Lung (tissue), 12 donors: ENCODE results near the gene TPRG1. TPM values are rescaled to one million over a fixed set of nuclear protein-coding genes. Genes with fewer than 3 reads are reported as not detected.

Experiments used
- ATAC-seq: fragments of 200-7000 bp; cut with Tn5 transposase; one replicate; pipeline ENCODE4 v1.9.1; 2020; ENCODE audit warnings: moderate number of reproducible peaks; ENCODE audit not compliant: insufficient read depth, low FRiP score
- DNase-seq, 3 donors: peaks; one replicate each; pipeline ENCODE4 v3.0.0-alpha.2; 2013 to 2017
- H3K27ac ChIP-seq, 2 donors: one replicate each; pipeline ENCODE4 v1.5.1; 2013; ENCODE audit warnings: mild to moderate bottlenecking in 2 of 2, moderate library complexity in 2 of 2, control low read depth in 1 of 2, inconsistent platforms in 1 of 2, low read depth in 1 of 2, low read length in 1 of 2
- H3K27me3 ChIP-seq, 3 donors: one replicate each; pipeline ENCODE4 v1.5.1; 2013; ENCODE audit warnings: low read length in 2 of 3; ENCODE audit not compliant: control insufficient read depth in 3 of 3, insufficient read depth in 3 of 3
- H3K36me3 ChIP-seq, 4 donors: one replicate each; pipeline ENCODE4 v1.5.1; 2013; ENCODE audit warnings: low read length in 4 of 4, mild to moderate bottlenecking in 1 of 4, moderate library complexity in 1 of 4; ENCODE audit not compliant: control insufficient read depth in 4 of 4, insufficient read depth in 4 of 4
- H3K4me1 ChIP-seq, 5 donors: one replicate each; pipeline ENCODE4 v1.5.1; 2013; ENCODE audit warnings: low read length in 5 of 5, mild to moderate bottlenecking in 2 of 5, moderate library complexity in 1 of 5; ENCODE audit not compliant: control insufficient read depth in 5 of 5, insufficient read depth in 5 of 5
- H3K4me3 ChIP-seq: one replicate; pipeline ENCODE4 v1.5.1; 2013; ENCODE audit warnings: mild to moderate bottlenecking, control low read depth, moderate library complexity
- H3K9ac ChIP-seq, 2 donors: one replicate each; pipeline ENCODE4 v1.5.1; 2013; ENCODE audit warnings: low read length in 2 of 2, control low read depth in 1 of 2; ENCODE audit not compliant: insufficient read depth in 1 of 2
- H3K9me3 ChIP-seq, 4 donors: one replicate each; pipeline ENCODE4 v1.5.1; 2013; ENCODE audit warnings: low read length in 3 of 4, mild to moderate bottlenecking in 1 of 4, moderate library complexity in 1 of 4; ENCODE audit not compliant: control insufficient read depth in 4 of 4, insufficient read depth in 3 of 4
- WGBS, 2 donors: extraction: QIAGEN DNeasy Blood & Tissue Kit; methylation state at CpG; one replicate each; pipeline ENCODE4 v1.1.7; 2013; 5-methylcytosine and 5-hydroxymethylcytosine counted together
- polyA plus RNA-seq, 2 donors: library from polyadenylated mRNA; stranded (reverse); fragments of 200-250 nt; gene quantifications; one replicate each; pipeline ENCODE4 v1.2.1, GENCODE V29; 2013
- total RNA-seq, 2 donors: library from RNA; depleted of rRNA in 1 of 2; stranded (reverse); fragments of >200 nt in 1 of 2; gene quantifications; one replicate each; pipeline ENCODE4 v1.2.1, GENCODE V29; 2014 to 2021
- TF ChIP-seq, protein P1 (sequence below): IDR thresholded peaks from 2 replicates; pipeline ENCODE4 v1.5.1; 2012; ENCODE audit warnings: mild to moderate bottlenecking; ENCODE audit errors: control extremely low read depth, extremely low read depth
- donor health status: control.
- donor health status: control.
- donor health status: Bipolar disorder and iron deficiency.
- donor health status: healthy.
- donor health status: DM: yes; HTN: yes; CAD: no.

Gene TPRG1
- total and polyA plus RNA-seq, 4 donors = 3.7 to 13.8 (median 9.4) TPM

DNA sequence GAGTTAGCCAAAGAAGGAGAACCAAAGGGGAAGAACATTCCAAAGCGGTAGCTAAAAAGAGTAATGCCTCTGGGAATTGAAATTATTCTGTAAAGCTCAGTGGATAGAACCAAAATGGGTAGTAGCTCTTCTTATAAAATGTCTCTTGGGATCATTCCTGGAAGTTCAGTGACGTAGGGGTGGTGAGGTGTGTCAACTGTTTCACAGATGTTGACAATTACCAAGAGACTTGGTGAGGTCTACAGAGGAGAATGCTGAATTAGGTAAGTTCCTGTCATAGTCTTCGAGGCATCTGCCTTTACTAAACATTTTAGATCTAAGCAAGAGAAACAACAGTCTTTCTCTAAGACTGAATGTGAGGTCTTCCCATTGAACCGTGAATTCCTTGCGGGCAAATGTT lies 67.8 kb downstream of the TPRG1 start:
- ATAC-seq = no peak

DNA sequence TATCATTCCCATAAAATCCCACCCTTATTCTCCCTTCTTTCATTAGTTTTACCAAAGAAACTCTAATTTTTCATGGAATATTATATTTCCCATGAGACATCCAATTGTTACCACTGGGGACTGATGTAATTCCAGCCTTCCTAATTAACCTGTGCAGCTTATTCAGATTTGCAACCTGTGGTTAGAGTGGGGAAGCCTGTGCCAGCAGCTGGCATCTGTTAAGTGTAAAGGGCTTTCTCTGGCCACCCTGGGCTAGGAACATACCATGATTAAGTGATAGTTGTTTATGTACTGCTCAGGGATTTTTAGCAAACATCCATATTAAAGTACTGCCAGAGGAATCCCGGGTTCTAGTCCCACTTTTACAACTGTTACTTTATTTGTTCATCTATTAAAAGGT lies 78.2 kb downstream of the TPRG1 start:
- ATAC-seq (no peak), DNase-seq (no peak)
- no peaks in the 10 kb centered on the region for H3K9me3 ChIP-seq
- no peaks in the 10 kb centered on the region for H3K4me1 ChIP-seq
- WGBS, 2 donors = 70 to 94% methylated on average over 1 of the region's 1 CpG
- H3K36me3 ChIP-seq = no peaks in the 10 kb centered on the region
- H3K9ac ChIP-seq = no peak overlapping the region
- H3K27ac ChIP-seq = no peak overlapping the region
- H3K27me3 ChIP-seq = no peaks in the 10 kb centered on the region
- H3K4me3 ChIP-seq = no peak overlapping the region
- TF ChIP-seq, protein P1, sequence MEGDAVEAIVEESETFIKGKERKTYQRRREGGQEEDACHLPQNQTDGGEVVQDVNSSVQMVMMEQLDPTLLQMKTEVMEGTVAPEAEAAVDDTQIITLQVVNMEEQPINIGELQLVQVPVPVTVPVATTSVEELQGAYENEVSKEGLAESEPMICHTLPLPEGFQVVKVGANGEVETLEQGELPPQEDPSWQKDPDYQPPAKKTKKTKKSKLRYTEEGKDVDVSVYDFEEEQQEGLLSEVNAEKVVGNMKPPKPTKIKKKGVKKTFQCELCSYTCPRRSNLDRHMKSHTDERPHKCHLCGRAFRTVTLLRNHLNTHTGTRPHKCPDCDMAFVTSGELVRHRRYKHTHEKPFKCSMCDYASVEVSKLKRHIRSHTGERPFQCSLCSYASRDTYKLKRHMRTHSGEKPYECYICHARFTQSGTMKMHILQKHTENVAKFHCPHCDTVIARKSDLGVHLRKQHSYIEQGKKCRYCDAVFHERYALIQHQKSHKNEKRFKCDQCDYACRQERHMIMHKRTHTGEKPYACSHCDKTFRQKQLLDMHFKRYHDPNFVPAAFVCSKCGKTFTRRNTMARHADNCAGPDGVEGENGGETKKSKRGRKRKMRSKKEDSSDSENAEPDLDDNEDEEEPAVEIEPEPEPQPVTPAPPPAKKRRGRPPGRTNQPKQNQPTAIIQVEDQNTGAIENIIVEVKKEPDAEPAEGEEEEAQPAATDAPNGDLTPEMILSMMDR = no peak

More for the DNA sequence above, 67.8 kb downstream of the TPRG1 start:
- H3K9me3 ChIP-seq = no peaks in the 10 kb centered on the region
- no peaks in the 10 kb centered on the region for H3K4me1 ChIP-seq
- H3K27ac ChIP-seq = no peak overlapping the region
- DNase-seq = no peak
- TF ChIP-seq, protein P1 = no peak
- no peaks in the 10 kb centered on the region for H3K36me3 ChIP-seq
- H3K9ac ChIP-seq = no peak overlapping the region
- no peak overlapping the region for H3K4me3 ChIP-seq
- WGBS, 2 donors = 92 to 94% methylated on average over 5 of the region's 5 CpGs
- peaks cover 0 to 4% (median 0%) of the 10 kb centered on the region in 3 donors for H3K27me3 ChIP-seq

DNA sequence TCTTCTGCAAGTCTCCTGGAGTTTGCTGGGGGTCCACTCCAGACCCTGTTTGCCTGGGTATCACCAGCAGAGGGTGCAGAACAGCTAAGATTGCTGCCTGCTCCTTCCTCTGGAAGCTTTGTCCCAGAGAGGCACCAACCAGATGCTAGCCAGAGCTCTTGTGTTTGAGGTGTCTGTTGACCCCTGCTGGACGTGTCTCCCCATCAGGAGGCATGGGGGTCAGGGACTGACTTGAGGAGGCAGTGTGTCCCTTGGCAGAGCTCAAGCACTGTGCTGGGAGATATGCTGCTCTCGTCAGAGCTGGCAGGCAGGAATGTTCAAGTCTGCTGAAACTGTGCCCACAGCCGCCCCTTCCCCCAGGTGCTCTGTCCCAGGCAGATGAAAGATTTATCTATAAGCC lies 86.5 kb downstream of the TPRG1 start:
- Histone ChIP-seq H3K36me3 (no peaks in the 10 kb centered on the region), H3K9ac (no peak overlapping the region), H3K4me1 (peaks cover 0 to 4% (median 0%) of the 10 kb centered on the region in 5 donors), H3K9me3 (peaks cover 0 to 2% (median 0%) of the 10 kb centered on the region in 4 donors), H3K4me3 (no peak overlapping the region), H3K27me3 (no peaks in the 10 kb centered on the region), H3K27ac (no peak overlapping the region)
- WGBS, 2 donors = 84 to 96% methylated on average over 3 of the region's 3 CpGs
- ATAC-seq = no peak
- TF ChIP-seq, protein P1 = no peak
- DNase-seq = no peak
